Peyer's patch (tissue), 4 donors: Measurements from ENCODE around the gene CLN3.
"Not testable (repeated sequence)": the region's sequence is repeated elsewhere in the genome, so short reads cannot be mapped to it uniquely, and the experiment has no call there.

ENCODE experiments used
- POLR2A ChIP-seq, 2 donors: fragments of 450-650 bp; IDR thresholded peaks; one replicate each; pipeline ENCODE4 v1.5.1; 2017; ENCODE audit warnings: antibody characterized with exemption in 2 of 2, mild to moderate bottlenecking in 2 of 2, moderate library complexity in 2 of 2
- TF ChIP-seq, protein P1 (sequence below), 6 experiments: fragments of 450-650 bp in 4 of 6; fragments of 200-600 bp in 2 of 6; sonication (generic) in 1 of 6; IDR thresholded peaks; one replicate each; pipeline ENCODE4 v1.5.1; 2017 to 2019; ENCODE audit warnings: antibody characterized with exemption in 6 of 6, mild to moderate bottlenecking in 3 of 6, moderate library complexity in 1 of 6

DNA sequence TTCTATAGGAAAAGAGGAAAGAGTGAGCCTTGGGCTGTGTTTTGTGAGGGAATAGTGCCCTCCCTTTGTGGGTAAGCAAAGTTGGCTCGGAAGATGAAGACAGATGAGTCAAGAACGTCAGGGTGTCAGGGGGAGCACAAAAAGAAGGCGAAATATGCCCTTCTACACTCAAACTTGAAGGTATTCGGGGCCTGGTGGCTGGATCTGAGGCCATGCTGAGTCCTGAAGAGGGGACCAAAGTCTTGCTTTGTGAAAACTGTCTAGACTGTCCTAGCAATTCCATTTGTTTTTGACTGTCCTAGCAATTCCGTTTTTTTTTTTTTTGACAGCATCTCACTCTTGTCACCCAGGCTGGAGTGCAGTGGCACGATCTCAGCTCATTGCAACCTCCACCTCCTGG is 53.0 kb downstream of the CLN3 start:
- TF ChIP-seq, protein P1, sequence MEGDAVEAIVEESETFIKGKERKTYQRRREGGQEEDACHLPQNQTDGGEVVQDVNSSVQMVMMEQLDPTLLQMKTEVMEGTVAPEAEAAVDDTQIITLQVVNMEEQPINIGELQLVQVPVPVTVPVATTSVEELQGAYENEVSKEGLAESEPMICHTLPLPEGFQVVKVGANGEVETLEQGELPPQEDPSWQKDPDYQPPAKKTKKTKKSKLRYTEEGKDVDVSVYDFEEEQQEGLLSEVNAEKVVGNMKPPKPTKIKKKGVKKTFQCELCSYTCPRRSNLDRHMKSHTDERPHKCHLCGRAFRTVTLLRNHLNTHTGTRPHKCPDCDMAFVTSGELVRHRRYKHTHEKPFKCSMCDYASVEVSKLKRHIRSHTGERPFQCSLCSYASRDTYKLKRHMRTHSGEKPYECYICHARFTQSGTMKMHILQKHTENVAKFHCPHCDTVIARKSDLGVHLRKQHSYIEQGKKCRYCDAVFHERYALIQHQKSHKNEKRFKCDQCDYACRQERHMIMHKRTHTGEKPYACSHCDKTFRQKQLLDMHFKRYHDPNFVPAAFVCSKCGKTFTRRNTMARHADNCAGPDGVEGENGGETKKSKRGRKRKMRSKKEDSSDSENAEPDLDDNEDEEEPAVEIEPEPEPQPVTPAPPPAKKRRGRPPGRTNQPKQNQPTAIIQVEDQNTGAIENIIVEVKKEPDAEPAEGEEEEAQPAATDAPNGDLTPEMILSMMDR (IDR thresholded peaks at IDR 0.05) = not testable (repeated sequence)
- TF ChIP-seq POLR2A (IDR thresholded peaks at IDR 0.05) = not testable (repeated sequence)
